ENCODE data around the gene NGDN.
A peak's percentile ranks its signal among the peaks of the same experiment; 100 is the strongest.

NGDN gene

DNA sequence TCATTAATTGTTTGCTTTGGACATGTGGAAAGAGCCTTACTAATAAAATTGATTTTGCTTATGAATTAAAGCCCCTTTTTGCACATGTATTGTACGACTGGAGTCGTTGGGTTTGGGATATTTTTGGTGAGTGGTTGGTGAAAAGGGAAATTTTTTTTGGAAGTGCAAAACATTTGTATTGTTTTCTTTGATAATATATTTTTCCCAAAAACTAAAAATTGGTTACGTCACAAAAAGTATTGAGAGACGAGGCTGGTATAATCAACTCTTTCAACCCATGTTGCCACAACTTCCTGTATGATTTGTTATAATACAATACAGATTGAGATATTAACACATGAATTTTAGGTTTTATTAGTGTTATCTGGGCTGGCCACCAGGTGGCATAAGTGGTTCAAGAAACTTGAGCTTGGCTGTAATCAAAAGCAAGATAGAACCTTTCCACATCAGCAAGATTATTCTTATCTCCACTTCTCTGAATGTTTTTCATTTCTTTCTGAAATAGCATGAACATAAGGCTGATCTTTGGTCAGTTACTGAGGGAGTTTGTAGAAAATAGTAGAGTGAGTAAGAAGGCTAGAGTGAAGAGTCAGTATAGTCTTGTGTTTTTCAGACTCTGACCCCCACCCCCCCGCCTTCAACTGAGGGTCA, 8.7 kb downstream of the NGDN start:
- DNase-seq = peak; percentile 62

DNA sequence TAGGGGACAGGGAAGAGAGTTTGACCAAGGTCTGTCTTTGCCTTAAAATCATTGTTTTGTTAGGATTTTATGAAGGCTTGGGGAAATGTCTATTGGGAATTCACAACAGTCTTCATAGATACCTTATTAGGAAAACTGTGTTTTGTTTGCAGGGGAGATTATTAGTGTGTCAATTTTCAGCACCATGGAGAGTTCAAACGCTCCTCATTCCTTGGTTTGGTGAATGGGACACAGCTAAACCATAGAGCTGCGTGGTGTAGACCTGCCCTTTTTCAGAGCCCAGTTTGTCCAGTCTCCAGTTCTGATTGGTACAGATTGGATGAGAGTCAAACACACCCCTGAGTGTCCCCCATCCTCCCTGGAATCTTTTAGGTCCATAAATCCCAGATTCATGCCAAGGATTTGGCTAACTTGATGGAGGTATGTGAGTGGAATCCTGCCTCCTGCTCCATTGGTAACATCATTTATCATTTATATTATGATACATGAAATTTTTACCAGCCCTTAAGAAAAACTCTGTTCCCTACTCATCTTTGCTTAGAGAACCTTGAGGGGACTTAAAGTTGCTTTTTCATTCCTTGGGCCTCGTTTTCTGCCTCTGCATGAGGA, 12.0 kb downstream of the NGDN start:
- DNase-seq = peak; percentile 37

DNA sequence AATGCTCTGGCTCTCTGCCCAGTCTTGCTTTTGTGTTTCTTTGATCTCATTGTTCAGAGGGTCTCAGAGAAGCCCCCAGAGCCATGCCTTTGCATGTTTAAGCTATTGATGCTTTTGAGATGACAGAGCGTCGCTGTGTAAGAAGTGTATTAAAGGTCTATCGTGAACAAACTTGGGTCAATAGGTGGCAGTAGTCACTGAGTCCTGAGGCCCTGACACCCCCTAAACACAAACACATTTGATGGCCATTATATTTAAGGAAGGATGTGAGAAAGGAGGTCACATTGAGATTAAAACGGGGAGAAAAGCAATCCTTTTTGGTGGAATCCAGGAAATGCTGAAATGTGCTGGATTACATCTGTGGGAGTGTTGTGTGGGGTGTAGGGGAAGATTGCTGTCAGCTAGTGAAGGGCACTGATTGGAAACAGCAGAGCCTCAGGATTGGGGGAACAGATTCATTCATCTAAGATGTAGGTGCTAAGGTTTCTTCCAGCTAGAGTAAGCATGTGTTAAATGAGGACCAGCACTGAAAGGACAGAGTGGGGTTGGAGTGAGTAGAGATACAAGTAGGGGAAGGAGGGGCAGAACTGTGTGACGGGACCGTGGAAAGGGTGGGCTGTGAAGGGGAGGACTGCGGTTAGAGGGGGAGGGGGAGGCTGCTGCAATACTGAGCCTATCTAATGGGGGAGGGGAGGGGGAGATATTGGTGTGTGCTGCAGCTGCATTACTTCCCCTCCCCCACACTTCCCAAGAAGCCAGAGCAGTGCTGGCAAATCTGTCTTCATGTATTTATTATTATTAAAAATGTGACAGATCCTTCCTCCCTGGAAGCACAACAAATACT, 12.7 kb downstream of the NGDN start:
- no peak for DNase-seq

DNA sequence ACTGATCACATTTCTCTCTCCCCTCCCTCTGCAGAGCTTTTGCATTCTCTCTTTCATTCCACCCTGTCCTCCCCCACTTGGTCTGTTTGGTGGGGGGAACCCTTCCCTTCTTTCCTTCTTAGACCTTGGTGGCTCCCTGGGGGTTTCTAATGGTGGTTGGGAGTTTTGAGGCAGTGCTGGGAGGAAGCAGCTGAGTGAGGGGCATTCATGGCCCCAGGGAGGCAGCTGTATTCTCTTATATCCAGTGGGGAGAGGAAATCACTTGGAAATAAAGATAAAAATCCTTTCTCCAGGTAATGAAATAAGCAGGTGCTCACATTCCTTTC, 13.3 kb downstream of the NGDN start:
- no peak for DNase-seq

DNA sequence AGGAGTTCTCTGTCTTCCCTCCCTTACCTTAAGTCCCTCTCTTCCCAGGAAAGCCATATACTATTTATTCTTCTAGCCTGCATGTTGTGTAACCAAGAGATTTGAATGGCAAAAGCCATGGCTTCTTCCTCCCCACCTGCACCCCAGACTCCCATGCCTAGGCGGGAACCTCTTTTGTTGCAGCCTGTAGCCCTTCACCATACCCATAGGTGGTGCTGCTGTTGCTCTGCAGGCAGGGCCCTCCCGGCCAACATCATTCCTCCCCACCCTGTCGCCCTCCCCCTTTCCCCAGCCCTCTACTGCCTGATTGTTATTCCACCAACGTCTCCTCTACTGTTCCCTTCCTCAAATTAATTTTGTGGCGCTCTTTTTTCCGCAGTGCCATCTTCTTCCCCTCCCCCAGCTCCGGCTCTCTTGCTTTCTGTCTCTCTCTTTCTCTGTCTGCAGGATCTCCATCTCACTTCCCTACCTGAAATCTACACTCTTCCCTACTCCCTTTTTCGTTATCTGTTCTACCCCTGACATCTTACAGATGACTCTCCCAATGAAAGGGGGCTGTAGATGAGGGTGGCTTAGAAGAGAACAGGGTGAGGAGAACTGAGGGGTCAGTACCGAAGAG, 13.8 kb downstream of the NGDN start:
- DNase-seq = peak; percentile 31

DNA sequence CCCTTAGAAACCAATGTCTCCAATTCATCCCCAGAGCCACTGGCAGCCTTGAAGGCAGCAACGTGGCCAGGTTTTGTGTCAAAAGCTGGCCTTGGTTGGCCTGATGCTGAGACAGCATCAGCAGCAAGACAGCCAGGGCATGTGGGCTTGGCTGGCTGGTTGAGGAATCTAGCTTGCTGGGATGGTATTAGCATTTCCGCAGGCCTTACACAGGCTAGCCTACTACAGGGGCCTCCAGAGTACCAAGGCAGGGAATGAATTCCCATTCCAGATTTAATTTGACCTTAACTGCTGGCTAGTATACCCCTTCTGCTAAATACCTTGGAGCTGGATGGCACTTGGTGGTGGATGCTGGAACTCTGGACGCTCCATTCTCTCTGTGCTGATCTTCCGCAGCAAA, 15.8 kb downstream of the NGDN start:
- DNase-seq = no peak

DNA sequence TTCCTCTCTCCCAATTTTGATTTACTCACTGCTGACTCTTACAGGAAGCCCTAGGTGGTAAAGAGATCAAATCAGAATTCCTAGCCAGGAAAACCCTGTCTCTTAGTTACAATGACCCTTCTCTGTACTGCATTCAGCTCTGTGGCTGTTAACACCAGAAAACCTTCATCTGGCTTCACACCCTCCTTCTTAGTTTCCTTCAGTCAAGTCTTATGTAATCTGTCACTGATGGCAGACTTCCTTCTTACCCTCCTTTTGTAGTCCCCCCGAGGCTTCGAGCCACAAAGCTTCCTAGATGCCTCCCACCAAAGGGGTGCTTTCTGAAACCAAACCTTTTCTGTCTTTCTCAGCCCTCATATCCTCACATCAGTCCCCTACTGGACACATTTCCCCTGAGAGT, 16.5 kb downstream of the NGDN start:
- DNase-seq = no peak

DNA sequence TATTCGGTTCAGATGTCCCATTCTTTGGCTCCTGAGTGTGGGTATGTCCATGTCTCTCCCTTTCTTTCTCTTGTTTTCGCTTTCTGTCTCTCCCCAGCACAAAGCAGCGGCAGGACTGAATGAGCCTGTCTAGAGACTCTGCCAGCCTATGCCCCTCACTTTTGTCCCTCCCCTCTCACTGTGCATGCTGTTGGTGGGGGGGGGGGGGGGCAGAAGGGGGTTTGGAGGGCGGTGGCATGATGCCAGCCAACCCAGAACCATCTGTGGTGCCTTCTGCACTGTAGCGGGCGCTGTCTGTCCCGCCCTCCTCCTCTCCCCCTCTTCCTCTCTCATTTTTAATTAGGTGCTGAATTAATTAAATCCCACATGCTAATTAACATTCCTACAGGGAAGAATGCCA, 17.7 kb downstream of the NGDN start:
- DNase-seq = no peak

DNA sequence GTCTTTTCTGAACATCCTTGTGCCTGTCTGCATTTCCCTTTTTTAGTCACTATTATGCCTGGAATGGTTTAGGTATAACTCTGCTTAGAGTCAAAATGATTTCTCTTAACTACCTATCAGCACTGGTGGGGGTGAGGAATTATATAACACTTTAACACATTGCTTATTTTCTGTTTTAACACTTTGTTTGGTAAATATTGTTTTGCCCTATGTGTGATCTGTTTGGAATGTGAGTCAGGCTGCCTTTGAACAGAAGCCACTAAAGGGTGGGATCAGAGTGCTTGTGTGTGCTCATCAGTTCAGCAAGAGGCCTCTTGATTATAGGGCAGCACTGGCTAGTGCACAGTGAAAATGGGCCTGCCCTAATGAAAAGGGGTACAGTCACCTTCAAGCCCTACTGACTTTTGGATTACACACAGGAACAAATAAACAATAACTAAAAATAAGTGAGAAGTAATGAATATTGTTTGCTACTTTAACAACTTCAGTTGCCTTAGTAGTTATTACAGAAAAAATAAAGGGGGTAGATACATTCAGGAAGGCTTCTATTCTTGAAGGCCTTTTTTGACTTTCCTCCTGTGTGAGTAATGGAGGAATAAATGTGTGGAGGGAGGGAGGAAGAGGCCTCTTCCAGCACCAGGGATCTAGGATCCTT, 23.2 kb downstream of the NGDN start:
- no peak for DNase-seq

DNA sequence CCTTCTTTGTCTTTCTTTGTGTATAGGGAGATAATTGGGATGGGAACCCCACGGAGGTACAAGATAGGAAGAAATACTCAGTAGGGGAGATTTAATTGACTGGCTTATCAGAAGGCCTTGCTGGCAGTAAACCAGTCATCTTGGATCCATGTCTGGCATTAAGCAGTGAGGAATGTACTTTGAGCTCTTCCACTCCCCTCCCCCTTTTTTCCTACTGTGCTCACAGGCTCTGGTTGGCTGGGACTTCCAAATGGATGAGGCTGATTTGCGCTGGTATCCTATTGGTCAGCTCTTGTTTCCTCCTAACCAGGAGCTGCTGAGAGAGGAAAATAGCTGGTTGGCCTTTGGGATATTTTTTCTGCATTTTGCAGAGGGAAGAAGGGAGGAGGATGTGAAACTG, 24.7 kb downstream of the NGDN start:
- peak; percentile 65 for DNase-seq

DNA sequence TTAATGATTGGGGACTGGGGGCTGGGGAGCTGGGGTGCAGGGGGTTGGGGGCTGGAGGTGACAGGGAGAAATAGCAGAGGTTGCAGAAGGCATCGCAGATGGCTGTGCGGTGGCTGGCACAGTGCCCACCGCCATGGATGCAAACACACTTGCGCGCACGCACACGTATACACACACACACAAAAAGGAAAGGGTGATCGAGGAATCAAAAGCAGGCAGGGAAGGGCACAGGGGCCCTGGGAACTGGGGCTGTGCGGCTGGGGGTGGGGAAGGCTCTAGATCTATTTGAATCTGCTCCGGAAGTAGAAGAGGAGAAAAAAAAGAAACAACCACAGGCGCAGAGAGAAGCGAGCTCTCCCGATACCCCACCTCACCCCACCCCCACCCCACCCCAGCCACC, 42.7 kb downstream of the NGDN start:
- DNase-seq = no peak

DNA sequence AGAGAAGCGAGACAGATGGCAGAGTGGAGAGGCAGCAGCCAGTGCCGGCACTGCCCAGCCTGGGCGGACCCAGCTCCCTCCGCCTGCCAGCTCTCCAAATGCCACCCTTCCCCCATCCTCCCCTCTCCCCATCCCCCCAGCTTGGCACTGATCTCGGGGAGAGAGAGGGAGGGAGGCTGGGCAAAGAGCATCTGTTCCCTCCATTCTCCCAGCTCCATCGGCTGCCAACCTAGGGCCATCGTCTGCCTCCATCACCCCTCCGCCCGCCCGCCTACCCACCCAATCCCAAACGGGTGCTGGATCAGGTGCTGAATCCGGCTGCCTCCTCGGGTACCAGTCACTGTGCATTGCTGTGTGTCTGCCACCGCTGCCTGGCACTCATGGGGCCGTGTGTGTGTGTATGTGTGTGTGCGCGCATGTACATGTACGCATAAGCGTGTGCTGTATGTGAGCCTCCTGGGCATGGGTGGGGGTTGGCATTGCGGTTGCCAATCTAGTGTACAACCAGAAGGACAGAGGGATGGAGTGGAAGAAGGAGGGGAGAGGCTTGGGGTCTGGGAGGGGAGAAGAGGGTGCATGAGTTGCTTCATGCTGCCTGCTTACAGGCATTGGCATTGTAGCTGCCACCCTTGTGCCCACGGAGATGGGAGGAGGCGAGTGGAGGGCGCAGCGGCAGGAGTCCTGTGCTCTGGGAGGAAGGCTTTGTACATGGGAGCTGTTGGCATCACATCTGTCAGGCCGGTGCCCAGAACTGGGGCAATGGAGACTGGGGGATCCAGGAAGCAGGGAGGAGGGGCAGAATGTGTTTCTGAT, 43.7 kb downstream of the NGDN start:
- DNase-seq = no peak

DNA sequence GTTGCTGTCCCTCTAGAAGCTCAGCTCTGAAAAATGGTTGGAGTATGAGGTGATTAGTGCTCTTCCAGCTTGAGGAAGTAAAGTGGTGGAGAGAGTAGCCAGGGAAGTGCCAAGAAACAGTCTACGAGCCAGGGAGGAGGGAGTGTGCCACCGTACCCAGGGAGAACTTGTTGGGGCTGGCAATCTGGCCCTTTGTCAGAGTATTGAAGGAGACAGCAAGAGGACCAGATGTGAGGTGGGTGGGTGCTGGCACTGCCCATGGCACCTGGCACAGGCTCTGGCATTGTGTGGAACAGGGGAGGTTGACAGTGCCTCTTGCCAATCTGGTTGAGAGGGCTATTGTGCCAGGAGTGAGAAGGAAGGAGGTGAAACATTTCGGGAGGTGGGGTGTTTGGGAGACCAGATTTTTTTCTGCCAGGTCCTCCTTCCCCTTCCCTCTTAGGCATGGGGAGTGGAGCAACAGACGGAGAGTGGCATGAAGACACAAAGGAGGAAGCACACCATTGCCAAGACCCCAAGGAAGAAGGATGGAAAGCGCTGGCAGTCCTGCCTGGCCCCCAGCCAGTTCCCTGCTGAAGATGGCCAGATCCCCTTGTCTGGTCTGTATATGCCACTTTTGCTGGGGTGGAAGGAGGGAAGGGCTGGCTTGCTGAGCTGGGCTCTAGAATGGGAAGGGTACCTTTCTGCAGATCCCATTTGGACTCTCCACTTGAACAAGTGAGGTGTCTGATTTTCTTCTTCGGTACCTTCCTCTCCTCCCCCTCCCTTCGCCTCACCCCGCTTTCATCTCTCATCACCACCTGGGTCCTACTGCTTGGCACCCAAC, 44.5 kb downstream of the NGDN start:
- no peak for DNase-seq

DNA sequence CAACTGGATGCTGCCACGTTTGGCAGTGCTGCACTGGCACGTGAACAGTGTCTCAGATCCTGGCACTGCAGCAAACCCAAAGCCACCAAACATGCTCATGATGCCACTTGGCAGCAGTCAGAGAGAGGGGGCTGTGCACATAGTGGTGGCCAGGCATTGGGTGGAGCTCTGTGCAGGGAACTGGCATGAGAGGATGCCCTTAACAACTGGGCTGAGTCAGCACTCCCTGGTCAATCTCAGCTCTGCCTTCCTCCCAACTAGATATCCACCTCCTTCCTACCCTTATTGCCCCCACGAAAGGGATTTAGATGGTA, 45.1 kb downstream of the NGDN start:
- no peak for DNase-seq

DNA sequence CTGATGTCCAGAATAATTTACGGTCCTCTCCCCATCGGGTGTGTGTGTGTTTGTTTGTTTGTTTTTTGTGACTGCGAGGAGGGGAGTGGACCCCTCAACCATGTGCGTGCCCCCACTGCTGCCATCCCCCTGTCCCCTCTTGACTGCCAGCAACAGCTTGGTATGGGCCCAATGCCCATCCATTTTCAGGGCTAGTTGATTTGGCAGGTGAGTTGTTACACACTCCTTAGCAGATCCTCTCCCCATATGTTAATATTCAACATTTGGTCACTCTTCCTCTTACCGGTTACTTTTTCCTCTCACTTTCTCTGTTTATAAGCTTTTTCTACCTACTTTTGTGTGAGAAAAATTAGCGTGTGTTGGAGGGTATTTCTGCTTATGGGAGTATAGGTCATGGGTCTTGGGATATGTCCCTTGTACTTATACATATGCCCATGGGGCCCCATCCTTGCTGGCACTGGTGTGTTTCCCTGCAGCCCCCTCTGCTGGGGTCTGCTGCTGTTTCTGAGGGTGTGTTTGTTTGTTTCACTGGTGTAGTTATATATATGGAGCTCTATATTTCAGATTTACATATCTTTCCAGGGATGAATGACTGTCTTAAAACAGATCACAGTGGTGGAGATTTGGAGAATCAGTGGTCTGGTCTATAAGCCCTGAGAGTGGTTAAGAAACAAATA, 48.3 kb downstream of the NGDN start:
- DNase-seq = no peak

DNA sequence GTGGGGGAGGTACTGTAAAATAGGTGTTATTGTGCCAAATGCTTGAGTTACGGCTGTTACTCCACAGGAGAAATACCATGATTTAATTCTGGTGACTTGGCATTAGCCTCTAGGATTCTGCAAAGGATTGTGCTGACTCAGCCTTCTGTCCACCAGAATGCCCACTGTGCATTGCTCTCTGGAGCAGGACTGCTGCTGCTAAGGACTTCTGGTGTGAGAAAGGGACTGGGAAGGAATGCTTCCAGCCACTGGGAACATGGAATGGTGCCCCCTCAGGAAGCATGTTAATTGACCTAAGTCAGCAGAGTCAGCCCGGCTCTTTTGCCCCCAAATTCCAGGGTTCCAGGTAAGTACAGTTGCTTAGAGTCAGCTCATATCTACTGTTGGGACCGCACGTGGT, 49.2 kb downstream of the NGDN start:
- no peak for DNase-seq

DNA sequence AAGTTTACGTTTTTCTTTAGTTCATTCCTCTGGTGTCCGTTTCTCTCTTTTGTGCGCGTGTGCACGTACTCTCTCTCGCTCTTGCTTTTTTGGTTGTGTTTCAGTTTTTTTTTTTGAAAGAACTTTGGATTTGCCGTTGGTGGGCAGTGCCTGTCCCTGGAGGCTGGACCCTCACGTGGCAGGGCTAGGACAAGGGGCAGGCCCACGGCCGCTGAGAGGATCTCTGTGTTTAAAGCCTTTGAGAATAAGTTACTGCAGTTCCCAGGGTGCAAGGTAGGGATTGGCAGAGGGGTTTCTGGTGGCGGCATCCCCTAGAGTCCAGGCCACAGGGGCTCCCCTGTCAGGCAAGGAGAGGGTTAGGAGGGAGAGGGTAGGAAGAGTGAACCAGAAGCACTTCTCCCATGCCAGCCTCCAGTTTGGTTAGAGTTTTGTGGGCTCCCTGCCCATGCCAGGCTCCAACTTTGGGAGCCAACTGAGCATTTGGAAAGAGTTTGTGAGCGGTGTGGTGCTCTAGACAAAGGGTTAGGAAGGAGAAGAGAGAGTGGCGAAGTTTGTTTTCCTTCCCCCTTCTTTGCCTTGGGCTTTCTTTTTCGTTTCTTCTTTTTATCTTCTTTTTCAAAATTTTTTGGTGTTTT, 51.5 kb downstream of the NGDN start:
- DNase-seq = no peak

DNA sequence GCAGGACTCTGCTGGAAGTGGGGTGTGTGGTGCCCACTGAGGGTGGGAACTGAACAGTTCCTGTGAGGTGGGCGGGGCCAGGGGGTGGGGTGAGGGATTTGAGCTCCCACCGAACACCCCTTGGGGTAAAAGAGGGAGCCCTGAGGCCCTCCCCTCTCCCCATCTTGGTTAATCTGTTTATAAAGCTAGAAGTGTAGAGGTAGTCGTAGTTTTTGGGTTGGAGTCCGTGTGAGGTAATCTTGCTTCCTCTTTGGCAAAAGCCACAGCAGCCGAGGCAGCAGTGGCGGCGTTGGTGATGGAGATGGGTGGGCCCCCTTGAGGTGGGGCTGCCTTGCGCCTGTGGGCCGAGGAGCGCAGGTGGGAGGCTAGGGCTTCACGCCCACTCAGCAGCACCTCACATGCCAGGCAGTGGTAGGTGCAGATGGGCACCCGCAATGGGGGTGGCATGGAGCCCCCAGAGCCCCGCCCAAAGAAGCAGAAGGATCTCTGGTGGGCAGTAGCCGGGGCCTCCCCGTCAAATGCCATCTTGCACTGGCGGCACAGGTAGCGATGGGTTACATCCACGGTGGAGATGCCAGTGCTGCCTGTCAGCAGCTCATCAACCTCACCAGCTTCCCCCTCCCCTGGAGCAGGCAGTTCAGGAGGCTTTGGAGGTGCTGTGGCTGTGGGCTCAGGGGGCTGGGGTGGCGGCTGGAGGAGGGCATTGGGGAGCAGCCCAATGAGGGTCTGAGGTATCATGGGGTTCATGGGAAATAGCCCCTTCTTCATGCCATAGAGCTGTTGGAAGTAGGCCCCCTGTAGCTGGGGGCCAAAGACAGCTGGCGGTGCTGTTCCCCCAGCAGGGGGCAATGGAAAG, 52.5 kb downstream of the NGDN start:
- DNase-seq = no peak

DNA sequence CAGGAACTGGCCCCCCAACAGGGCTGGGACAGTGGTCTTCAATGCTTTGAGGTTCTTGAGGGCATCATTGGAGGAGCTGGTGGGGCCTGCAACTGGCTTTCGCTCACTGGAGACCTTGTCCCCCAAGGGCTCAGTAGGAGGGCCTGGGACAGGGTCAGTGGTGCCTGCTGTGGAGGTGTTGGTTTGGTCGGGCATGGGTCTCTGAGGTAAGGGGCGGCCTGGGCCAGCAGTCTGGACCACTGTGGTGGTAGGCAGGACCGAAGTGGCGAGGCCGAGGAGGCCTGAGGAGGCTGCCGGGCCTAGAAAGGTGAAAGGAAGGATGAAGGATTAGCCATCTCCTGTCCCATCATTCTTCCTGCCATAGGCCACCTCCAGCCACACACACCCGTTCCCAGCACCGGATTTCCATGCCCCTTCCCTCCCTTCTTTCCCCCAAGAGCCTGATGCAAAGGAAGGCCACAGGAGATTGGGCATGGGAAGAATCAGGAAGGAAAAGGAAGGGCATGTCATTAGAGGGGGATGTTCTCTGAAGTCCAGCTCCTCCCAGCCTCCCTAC, 53.2 kb downstream of the NGDN start:
- DNase-seq = no peak
